Loucy (cell line): Measurements from ENCODE around the gene C1QTNF1.

Experiments
- CTCF ChIP-seq: fragments of 200-600 bp; sonication (generic); conservative IDR thresholded peaks from 2 replicates; pipeline ENCODE4 v1.5.1; 2014; ENCODE audit warnings: mild to moderate bottlenecking, antibody characterized with exemption, low read length
- EZH2phosphoT487 ChIP-seq: fragments of 200-600 bp; IDR thresholded peaks from 2 replicates; pipeline ENCODE4 v1.6.1; 2018; ENCODE audit warnings: antibody characterized with exemption, mild to moderate bottlenecking, moderate library complexity, borderline replicate concordance

- no peak for TF ChIP-seq CTCF
- TF ChIP-seq EZH2phosphoT487 = no peak
Observed at GRCh38 chr17:79008666-79009387, 15.1 kb upstream of the C1QTNF1 start.
